HL-60/S4 treated with retinoic acid at 250 ng/mL for 4 days and 3 days (cell line): ENCODE measurements around the gene DOCK4.

Experiments
- in situ Hi-C: fragments of 300-500 bp; cut with MboI; formaldehyde crosslinking; loops from 2 replicates; pipeline ENCODE4 v1.7.0; 2022; ENCODE audit warnings: low sequenced_read_pairs

DOCK4 gene

GRCh38 chr7:112084520-112084971, 121.7 kb downstream of the DOCK4 start:
- in situ Hi-C loops, result no loop called here

DNA sequence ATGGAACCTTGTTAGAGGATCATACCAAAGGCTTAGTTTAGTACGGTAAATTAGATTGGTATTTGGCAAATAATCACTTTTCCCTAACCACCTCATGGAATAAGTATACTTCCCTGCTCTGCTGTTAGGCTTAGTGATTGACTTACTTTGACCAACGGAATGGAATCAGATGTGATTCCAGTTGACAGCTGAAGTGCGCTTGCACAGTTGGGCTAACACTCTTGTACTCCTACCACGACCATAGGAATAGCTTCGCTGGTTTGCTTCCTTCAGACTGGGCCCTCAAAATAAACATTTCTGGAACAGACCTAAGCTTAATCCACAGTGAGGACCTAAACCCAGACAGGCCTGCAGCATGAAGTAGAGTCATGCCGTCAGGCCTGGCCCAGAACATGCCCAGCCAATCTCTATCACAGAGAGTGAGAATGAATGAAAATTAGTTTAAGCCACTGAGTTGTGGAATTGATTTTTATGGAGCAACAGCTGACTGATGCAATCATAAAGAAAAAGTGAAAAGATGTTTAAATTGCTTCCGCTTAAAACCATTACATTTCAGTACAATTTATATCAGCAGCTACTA, 122.3 kb downstream of the DOCK4 start:
- in situ Hi-C loops, result no loop called here

DNA sequence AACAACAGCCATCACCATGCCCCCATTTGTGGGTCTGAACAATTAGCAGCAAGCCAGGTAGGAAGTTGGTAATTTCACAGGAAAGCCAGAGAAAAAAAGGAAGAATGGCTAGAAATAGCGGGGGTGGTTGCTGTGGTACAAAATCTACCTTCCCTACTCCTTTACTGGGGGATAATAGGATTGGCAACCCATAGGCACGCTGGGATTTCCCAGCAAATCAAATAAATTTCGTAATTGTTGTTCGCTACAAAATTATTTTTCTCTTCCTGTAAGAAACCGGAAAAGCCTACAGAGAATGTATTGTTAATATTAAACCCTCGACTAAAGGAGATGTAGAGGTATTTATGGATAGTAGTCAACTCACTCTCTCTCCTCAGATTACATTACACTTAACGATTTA, 123.9 kb downstream of the DOCK4 start:
- in situ Hi-C loops, result no loop called here

DNA sequence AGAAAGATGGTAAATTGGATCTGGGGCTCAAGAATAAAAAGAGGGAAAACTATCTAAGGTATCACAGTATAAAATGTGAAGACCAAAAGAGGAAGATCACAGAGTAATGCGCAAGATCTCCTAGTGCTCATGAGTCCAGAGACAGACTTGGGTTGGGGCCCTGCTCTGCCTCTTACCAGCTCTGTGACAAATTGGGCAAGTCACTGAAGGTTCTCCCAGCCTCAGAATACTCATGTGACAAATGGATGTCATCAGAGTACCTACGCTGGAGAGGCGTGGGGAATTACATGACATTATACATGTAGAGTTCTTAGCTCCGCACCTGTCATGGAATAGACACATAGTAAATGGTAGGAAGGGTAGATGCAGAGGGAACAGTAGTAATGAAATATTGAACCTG, 124.4 kb downstream of the DOCK4 start:
- in situ Hi-C loops, result no loop called here

DNA sequence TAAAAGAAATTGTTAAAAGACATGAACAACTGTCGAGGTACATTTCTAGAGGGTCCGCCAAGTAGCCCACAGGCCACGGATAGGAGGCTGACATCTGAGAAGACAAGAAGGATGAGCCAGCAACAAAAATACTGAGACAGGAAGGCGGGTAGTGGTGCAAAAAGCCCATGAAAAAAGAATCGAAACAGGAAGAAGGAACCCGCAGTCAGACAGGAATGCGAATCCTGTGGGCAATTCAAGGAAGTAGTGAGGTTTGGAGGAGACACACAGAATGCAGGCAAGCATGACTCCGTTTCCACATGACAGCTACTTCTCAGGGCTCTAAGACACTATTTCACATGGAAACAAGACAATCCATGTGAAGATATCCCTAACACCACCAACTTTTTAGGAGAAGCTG, 125.2 kb downstream of the DOCK4 start:
- in situ Hi-C loops, result no loop called here

DNA sequence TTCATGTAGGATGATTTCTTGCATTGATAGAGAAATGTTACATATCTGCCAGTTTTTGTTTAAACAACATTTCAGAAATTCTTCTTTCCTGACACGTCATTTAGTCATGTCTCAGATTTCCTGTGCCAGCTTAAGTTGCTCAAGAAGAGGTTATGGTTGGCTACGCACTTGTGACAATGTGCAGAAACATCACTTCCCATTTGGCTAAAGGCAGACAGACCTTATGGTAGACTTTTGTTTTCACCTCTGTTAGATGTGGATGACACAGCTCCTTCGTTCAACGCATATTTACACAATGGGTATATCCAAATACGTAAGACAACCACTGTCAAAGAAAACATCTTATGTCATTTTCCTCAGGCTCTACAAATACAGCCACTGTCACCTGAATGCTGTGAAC, 125.8 kb downstream of the DOCK4 start:
- in situ Hi-C loops, result no loop called here

GRCh38 chr7:112079673-112080072, 126.5 kb downstream of the DOCK4 start:
- in situ Hi-C loops, result no loop called here

DNA sequence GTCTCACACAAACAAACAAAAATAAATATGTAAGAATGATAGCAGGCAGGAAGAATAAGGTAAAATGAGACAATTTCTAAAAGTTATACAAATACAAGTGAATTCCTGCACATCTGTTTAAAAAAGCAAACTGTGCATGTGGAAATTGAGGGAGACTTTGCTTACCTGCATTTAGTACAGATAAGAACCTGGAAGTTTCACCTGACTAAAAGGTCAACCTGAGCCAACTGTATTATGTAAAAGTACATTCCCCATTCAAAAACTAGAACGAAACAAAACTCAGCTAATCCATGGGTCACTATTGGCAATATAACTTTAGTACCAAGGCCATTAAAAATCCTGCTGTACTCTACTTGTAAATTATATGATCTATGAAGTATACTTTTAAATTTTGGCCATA, 127.1 kb downstream of the DOCK4 start:
- in situ Hi-C loops, result no loop called here

DNA sequence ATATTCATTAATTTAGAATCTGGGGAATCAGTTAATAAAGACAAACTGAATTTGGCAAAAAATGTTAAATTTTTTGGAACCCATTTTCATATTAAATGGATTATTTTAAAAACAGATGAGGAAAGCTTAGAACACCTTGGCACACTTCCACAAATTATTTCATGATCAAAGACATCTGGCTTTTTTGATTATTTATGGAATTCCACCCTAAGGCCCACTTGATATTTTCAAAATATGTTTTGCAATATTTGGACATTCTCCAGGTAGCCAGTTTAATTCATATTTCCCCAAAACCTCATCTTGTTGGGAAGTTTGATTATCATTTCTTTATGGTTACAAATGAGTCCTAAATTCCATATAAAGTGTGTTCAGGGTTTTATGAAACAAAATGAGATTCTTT, 129.9 kb downstream of the DOCK4 start:
- in situ Hi-C loops, result no loop called here

GRCh38 chr7:112074464-112074863, 131.7 kb downstream of the DOCK4 start:
- in situ Hi-C loops, result no loop called here

GRCh38 chr7:112073530-112073929, 132.7 kb downstream of the DOCK4 start:
- in situ Hi-C loops, result no loop called here

- in situ Hi-C loops, result no loop called here
These were observed 133.5 kb downstream of the DOCK4 start for GRCh38 chr7:112072541-112073245.

- in situ Hi-C loops, result no loop called here
These were observed 134.3 kb downstream of the DOCK4 start for GRCh38 chr7:112071856-112072255.

GRCh38 chr7:112070674-112071256, 135.4 kb downstream of the DOCK4 start:
- in situ Hi-C loops, result no loop called here

DNA sequence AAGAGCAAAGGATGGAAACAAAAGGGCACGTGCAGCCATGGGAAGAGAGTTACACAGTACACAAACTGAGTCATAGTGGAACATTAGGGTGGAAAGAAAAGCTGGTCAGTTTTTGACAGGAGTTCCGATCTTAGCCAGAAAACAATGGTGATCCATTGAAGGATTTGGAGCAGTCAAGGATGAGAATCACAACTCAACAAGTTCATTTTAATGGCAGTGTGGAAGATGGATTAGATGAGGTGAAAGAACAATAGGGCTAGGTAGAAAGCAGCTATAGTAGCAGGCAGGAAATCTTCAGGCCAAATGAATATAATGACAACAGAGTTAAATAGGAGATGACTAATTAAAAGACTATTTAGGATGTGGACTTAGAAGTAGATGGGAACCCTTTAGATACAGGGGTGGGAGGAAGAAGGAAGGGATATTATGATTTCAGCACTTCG, 136.3 kb downstream of the DOCK4 start:
- in situ Hi-C loops, result no loop called here

DNA sequence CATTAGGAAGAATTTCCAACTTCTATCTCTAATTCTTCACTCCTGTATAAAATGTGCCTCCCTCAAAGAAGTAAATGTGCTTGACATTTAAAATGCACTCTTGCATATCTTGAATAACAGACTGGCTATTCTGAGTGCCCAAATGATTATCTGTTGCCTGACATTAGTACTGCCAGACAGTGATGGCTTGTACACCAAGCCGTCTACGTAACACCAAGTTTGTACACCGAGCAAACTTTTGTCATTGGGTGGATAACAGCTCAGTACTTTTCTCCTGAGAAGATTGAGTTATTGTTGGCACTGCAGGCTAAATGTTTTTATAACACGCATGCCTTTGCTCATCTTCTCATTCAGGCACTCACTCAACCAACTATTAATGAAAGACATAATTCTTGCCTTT, 137.2 kb downstream of the DOCK4 start:
- in situ Hi-C loops, result no loop called here

- in situ Hi-C loops, result no loop called here
These were observed 138.3 kb downstream of the DOCK4 start for GRCh38 chr7:112067632-112068540.

DNA sequence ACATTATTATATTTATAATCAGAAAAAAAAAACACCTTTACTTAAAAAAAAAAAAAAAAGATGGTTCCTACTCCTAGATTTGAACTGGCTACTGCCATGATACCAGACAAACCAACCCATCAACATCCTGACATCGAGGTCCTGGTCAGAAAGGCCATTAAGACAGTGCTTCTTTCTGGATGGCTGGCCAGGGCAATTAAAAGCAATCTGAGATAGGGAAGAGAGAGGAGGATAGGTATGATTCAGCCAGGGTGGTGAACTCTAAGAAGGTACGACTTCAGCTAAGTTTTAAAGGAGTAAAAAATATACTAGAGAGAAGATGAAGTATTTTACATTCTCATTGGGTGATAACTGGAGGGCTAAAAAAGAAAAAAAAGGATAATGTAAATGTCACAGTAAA, 139.0 kb downstream of the DOCK4 start:
- in situ Hi-C loops, result no loop called here

GRCh38 chr7:112065758-112066157, 140.4 kb downstream of the DOCK4 start:
- in situ Hi-C loops, result no loop called here

GRCh38 chr7:112064627-112065385, 141.4 kb downstream of the DOCK4 start:
- in situ Hi-C loops, result no loop called here

DNA sequence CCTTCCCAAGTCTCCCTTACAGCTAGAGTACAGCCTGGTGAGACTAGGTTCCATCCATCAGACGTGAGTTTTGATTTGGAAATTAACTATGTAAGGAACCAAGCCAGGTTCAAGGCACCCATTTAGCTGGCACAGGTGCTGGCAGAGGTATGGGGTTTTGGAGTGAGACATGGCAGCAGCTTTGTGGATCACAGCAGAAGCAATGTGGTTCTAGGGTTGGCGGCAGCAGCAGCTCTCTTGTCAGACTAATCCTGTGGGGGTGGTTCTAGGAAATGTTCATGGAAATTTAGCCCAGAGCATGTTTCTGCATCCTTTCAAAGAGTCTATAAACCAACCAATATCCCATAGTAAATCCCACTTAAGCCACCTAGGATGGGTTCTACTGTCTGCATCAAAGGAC, 142.2 kb downstream of the DOCK4 start:
- in situ Hi-C loops, result no loop called here
